CD4-positive, alpha-beta T cell (primary cell): ENCODE results near the gene CBR4. TPM values are rescaled to one million over a fixed set of nuclear protein-coding genes. Genes with fewer than 3 reads are reported as not detected.
"Not testable (repeated sequence)": the region's sequence is repeated elsewhere in the genome, so short reads cannot be mapped to it uniquely, and the experiment has no call there.

Source experiments
- ATAC-seq: fragments of 200-7000 bp; cut with Tn5 transposase; one replicate; pipeline ENCODE4 v1.10.0; 2022; ENCODE audit warnings: mild to moderate bottlenecking; ENCODE audit not compliant: poor library complexity
- CTCF ChIA-PET: fragments of 350-600 bp; sonication (Branson Sonifier 250); formaldehyde crosslinking; loops from one replicate; lab custom pipeline; 2021; ENCODE audit warnings: antibody characterized with exemption, inconsistent platforms; lab: Charles Lee
- POLR2A ChIA-PET: fragments of 350-600 bp; sonication (Branson Sonifier 250); formaldehyde crosslinking; loops from one replicate; lab custom pipeline; 2021; ENCODE audit warnings: antibody characterized with exemption, inconsistent platforms; lab: Charles Lee
- DNase-seq, 14 experiments: peaks; one replicate each; pipeline ENCODE4 v3.0.0-alpha.2; 2013 to 2020; ENCODE audit warnings: mixed read lengths in 2 of 14
- H3K27ac ChIP-seq, 2 donors: one replicate each; pipeline versions ENCODE4 v1.5.1 to v1.7.0; 2013; ENCODE audit warnings: low read length in 2 of 2, low read depth in 1 of 2, mild to moderate bottlenecking in 1 of 2
- H3K27me3 ChIP-seq, 2 experiments: 1 replicate in 1 of 2; 2 replicates in 1 of 2; pipeline versions ENCODE4 v1.6.1 to v1.7.0; 2013; ENCODE audit warnings: low read length in 2 of 2, control low read depth in 1 of 2, mild to moderate bottlenecking in 1 of 2, moderate library complexity in 1 of 2; ENCODE audit not compliant: insufficient read depth in 2 of 2, control insufficient read depth in 1 of 2
- H3K36me3 ChIP-seq: one replicate; pipeline ENCODE4 v1.6.1; 2013; ENCODE audit warnings: low read length, control low read depth; ENCODE audit not compliant: insufficient read depth
- H3K4me1 ChIP-seq: one replicate; pipeline ENCODE4 v1.6.1; 2013; ENCODE audit warnings: low read length, control low read depth; ENCODE audit not compliant: insufficient read depth
- H3K4me3 ChIP-seq: one replicate; pipeline ENCODE4 v1.5.1; 2013; ENCODE audit warnings: mild to moderate bottlenecking, low read length, moderate library complexity
- H3K9me3 ChIP-seq, 2 experiments: 1 replicate in 1 of 2; 2 replicates in 1 of 2; pipeline versions ENCODE4 v1.6.1 to v1.7.0; 2013; ENCODE audit warnings: low read length in 2 of 2, mild to moderate bottlenecking in 2 of 2, control low read depth in 1 of 2, moderate library complexity in 1 of 2; ENCODE audit not compliant: control insufficient read depth in 1 of 2, insufficient read depth in 1 of 2
- H3K27ac Mint-ChIP-seq: one replicate; pipeline ENCODE4 v1.8.0; 2020; ENCODE audit warnings: mixed read lengths
- H3K27me3 Mint-ChIP-seq: one replicate; pipeline ENCODE4 v1.8.0; 2021; ENCODE audit warnings: mixed read lengths
- H3K36me3 Mint-ChIP-seq: one replicate; pipeline ENCODE4 v1.8.0; 2021; ENCODE audit warnings: low read depth, mixed read lengths
- H3K4me1 Mint-ChIP-seq: one replicate; pipeline ENCODE4 v1.8.0; 2021; ENCODE audit warnings: low read depth, mixed read lengths
- H3K4me3 Mint-ChIP-seq: one replicate; pipeline ENCODE4 v1.8.0; 2020; ENCODE audit warnings: mild to moderate bottlenecking, mixed read lengths
- H3K9me3 Mint-ChIP-seq: one replicate; pipeline ENCODE4 v1.8.0; 2020; ENCODE audit warnings: mixed read lengths
- CTCF ChIP-seq: fragments of 200-600 bp; IDR thresholded peaks from one replicate; pipeline ENCODE4 v1.8.0; 2022; ENCODE audit warnings: antibody characterized with exemption, mild to moderate bottlenecking
- intact Hi-C, 2 experiments: fragments of 100-400 bp; cut with DNase I in 1 of 2; cut with micrococcal nuclease in 1 of 2; formaldehyde crosslinking; loops; one replicate each; pipeline versions ENCODE4 v1.15.1 to v1.9.0; 2023 to 2025; cut with DNase I, micrococcal nuclease
- total RNA-seq, 174 experiments: library from RNA in 2 of 174; stranded (reverse) in 2 of 174; gene quantifications; one replicate each; pipeline ENCODE4 v1.2.3 and lab custom pipeline; 2021 to 2026

CBR4 gene
- total RNA-seq, 2 experiments from 2014 or later: 5.1 to 5.4 TPM

GRCh38 chr4:168993714-168994510 is 16.1 kb downstream of the CBR4 start:
- ATAC-seq (no peak), DNase-seq (no peak)
- intact Hi-C loops: loop anchor here in 1 of 2 experiments (10.0 kb wide), 1 partner anchor 491 kb away; no protein-coding TSS in a partner anchor
- Histone ChIP-seq H3K4me3 (no peak overlapping the region), H3K27me3 (no peaks in the 10 kb centered on the region), H3K4me1 (no peaks in the 10 kb centered on the region), H3K36me3 (peaks cover 7% of the 10 kb centered on the region), H3K27ac (no peak overlapping the region), H3K9me3 (no peaks in the 10 kb centered on the region)
- no peak overlapping the region for H3K27ac Mint-ChIP-seq
- ChIA-PET POLR2A (no interaction called here), CTCF (no interaction called here)
- H3K4me3 Mint-ChIP-seq: no peak overlapping the region
- no peaks in the 10 kb centered on the region for H3K27me3 Mint-ChIP-seq
- H3K36me3 Mint-ChIP-seq: peaks cover 59% of the 10 kb centered on the region
- no peaks in the 10 kb centered on the region for H3K4me1 Mint-ChIP-seq
- no peaks in the 10 kb centered on the region for H3K9me3 Mint-ChIP-seq
- no peak for TF ChIP-seq CTCF

- H3K4me1 ChIP-seq, H3K4me3 Mint-ChIP-seq, DNase-seq, H3K4me3 ChIP-seq, H3K27ac Mint-ChIP-seq, H3K27me3 Mint-ChIP-seq, POLR2A ChIA-PET, H3K36me3 ChIP-seq, CTCF ChIA-PET, H3K27me3 ChIP-seq, H3K9me3 ChIP-seq, H3K4me1 Mint-ChIP-seq, H3K27ac ChIP-seq, ATAC-seq, H3K9me3 Mint-ChIP-seq: not testable (repeated sequence)
- peaks cover 60% of the 10 kb centered on the region for H3K36me3 Mint-ChIP-seq
- intact Hi-C loops: loop anchor here in 1 of 2 experiments (10.0 kb wide), 1 partner anchor 492 kb away; no protein-coding TSS in a partner anchor
These were observed 17.0 kb downstream of the CBR4 start for GRCh38 chr4:168992952-168993482.

DNA sequence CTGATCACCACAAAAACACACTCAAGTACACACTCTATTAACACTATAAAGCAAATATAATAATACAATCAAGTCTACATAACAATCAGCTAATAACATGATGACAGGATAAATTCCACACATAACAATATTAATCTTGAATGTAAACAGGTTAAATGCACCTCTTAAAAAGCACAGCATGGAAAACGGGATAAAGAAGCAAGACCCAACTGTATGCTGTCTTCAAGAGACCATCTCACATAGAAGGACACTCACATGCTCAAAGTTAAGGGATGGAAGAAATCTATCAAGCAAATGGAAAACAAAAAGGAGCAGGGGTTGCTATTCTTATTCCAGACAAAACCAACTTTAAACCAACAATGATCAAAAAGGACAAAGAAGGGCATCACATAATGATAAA is 28.1 kb downstream of the CBR4 start:
- Mint-ChIP-seq H3K27me3 (no peaks in the 10 kb centered on the region), H3K36me3 (peaks cover 70% of the 10 kb centered on the region), H3K4me3 (no peak overlapping the region), H3K4me1 (no peaks in the 10 kb centered on the region), H3K9me3 (peaks cover 24% of the 10 kb centered on the region), H3K27ac (no peak overlapping the region)
- Histone ChIP-seq H3K4me3 (no peak overlapping the region), H3K36me3 (no peaks in the 10 kb centered on the region), H3K4me1 (no peaks in the 10 kb centered on the region), H3K27me3 (no peaks in the 10 kb centered on the region), H3K9me3 (peaks cover 22 to 25% of the 10 kb centered on the region in 2 experiments), H3K27ac (no peak overlapping the region)
- ChIA-PET POLR2A (no interaction called here), CTCF (no interaction called here)
- DNase-seq: no peak
- no peak for TF ChIP-seq CTCF
- ATAC-seq: no peak
- intact Hi-C loops: no loop called here
